ENCODE data around the gene AKR7A3.
"Not testable (repeated sequence)": the region's sequence is repeated elsewhere in the genome, so short reads cannot be mapped to it uniquely, and the experiment has no call there.

The AKR7A3 gene

DNA sequence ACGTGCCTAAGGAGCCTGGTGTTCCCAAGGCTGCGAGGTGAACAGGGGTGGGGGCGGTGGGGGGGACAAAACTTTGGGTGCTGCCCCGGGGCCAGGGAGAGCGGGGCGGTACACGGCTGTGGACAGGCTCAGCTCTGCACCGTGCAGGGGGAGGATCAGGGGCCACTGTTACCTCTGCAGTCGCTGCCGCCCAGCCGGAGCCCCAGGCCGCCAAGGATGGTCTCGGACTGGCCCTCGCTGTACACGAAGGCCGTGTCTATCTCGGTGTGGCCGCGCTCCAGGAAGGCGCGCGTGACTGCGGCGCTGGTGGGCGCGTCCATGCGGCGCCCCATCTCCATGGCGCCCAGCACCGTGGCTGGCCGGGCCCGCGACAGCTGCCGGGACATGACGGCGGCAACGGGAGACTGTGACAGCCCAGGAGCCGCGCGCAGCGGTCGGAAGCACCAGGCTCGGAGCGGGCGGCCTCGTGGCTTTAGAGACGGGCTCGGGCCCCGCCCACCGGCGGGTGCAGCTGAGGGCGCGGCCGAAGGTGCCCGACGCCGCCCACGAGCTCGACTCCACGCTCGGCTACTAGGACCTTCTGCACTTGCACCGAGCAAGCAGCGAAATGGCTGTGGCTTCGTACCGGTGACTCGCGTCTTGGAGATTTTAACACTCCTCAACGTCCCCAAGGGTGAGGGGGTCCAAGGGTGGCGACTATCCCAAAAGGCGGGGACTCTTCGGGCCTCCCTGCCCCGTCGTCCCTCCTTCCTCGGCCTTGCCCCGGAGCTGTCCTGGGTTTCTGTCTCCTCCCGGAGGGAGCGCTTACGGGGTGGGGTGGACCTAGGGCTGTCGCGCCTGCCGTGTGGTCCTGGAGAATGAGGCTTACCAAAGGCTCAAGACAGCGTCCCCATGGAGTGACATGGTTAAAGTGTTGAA is at the start of gene AKR7A3:
Gene AKR7A3 (minus strand): TSS at position 447 of the 918 bp plus-strand sequence. CDS start 61 bp downstream, at position 386.
- H3K4me3 ChIP-seq (replicated peaks; ENCODE audit: low read depth, low read length); H3K36me3 ChIP-seq (ENCODE audit: control insufficient read depth, insufficient read depth, low read length); H3K27me3 ChIP-seq (replicated peaks; ENCODE audit: control insufficient read depth, insufficient read depth, low read length): not testable (repeated sequence)
- peak; percentile 69 for DNase-seq (ENCODE audit: extremely low read depth, insufficient read length)

DNA sequence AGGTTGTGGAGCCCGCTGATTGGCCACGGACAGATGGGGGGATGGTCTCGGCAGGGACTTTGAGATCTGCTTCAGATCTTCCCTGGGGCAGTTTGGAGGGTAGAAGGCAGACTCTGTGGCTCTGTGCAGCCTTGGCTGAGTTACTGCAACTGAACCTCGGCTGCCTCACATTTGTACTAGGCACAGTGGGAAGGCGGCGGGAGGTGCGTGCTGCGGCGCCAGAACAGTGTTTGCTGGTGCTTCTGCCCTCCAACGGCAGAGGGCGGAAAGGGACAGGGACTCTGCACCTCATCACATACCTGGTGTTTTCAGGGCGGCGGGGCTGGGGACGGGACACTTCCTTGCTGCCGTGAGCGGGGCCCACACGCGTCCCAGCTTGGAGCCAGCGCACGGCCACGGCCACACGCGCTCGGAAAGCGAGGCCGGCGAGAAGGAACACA is 49.8 kb upstream of the AKR7A3 start:
- TF ChIP-seq, protein P1, sequence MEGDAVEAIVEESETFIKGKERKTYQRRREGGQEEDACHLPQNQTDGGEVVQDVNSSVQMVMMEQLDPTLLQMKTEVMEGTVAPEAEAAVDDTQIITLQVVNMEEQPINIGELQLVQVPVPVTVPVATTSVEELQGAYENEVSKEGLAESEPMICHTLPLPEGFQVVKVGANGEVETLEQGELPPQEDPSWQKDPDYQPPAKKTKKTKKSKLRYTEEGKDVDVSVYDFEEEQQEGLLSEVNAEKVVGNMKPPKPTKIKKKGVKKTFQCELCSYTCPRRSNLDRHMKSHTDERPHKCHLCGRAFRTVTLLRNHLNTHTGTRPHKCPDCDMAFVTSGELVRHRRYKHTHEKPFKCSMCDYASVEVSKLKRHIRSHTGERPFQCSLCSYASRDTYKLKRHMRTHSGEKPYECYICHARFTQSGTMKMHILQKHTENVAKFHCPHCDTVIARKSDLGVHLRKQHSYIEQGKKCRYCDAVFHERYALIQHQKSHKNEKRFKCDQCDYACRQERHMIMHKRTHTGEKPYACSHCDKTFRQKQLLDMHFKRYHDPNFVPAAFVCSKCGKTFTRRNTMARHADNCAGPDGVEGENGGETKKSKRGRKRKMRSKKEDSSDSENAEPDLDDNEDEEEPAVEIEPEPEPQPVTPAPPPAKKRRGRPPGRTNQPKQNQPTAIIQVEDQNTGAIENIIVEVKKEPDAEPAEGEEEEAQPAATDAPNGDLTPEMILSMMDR (IDR thresholded peaks at IDR 0.05; ENCODE audit: insufficient read depth, low read length, poor library complexity, severe bottlenecking): no peak
- Histone ChIP-seq H3K36me3 (ENCODE audit: control insufficient read depth, insufficient read depth, low read length) (peaks cover 26% of the 10 kb centered on the region), H3K4me3 (replicated peaks; ENCODE audit: low read depth, low read length) (no peak overlapping the region), H3K27me3 (replicated peaks; ENCODE audit: control insufficient read depth, insufficient read depth, low read length) (no peaks in the 10 kb centered on the region)
- DNase-seq (ENCODE audit: extremely low read depth, insufficient read length): no peak

DNA sequence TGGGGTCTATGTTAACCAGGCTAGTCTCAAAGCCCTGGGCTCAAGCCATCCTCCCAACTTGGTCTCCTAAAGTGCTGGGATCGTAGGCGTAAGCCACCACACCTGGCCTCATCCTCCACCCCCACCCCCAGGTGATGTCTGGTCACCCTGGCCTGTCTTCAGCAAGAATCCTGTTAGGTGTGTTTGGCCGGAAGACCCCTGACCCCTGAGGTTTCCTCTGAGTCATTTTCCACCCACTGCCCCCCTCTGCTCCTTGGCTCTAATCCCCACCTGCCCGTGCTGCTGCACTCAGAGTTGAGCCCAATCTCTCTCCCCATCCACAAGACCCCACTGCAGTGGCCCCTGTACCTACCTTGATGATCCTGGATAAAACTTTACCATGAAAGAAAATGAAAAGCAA is 48.7 kb upstream of the AKR7A3 start:
- H3K27me3 ChIP-seq (replicated peaks; ENCODE audit: control insufficient read depth, insufficient read depth, low read length): no peaks in the 10 kb centered on the region
- TF ChIP-seq, protein P1 (IDR thresholded peaks at IDR 0.05; ENCODE audit: insufficient read depth, low read length, poor library complexity, severe bottlenecking): no peak
- H3K36me3 ChIP-seq (ENCODE audit: control insufficient read depth, insufficient read depth, low read length): peaks cover 21% of the 10 kb centered on the region
- no peak for DNase-seq (ENCODE audit: extremely low read depth, insufficient read length)
- H3K4me3 ChIP-seq (replicated peaks; ENCODE audit: low read depth, low read length): no peak overlapping the region

DNA sequence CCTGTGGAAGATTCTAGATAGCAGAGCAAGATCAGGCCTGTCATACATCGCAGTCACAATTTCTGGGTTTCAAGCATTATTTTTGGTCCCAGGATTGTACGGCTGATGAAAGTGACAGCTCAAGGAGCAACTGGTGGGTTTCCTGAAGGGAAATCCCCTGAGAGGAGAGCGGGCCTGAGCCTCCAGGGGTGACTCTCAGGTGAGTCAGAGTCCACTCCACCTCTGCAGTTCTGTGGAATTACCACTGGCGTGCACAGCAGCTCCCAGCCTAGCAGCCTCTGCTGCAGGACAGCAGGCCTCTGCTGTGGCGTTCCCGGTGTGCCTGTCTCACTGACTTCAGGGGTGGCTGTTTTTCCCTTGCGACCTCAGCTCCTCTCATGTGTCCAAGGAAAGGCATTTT is 48.0 kb upstream of the AKR7A3 start:
- TF ChIP-seq, protein P1 (IDR thresholded peaks at IDR 0.05; ENCODE audit: insufficient read depth, low read length, poor library complexity, severe bottlenecking): no peak

DNA sequence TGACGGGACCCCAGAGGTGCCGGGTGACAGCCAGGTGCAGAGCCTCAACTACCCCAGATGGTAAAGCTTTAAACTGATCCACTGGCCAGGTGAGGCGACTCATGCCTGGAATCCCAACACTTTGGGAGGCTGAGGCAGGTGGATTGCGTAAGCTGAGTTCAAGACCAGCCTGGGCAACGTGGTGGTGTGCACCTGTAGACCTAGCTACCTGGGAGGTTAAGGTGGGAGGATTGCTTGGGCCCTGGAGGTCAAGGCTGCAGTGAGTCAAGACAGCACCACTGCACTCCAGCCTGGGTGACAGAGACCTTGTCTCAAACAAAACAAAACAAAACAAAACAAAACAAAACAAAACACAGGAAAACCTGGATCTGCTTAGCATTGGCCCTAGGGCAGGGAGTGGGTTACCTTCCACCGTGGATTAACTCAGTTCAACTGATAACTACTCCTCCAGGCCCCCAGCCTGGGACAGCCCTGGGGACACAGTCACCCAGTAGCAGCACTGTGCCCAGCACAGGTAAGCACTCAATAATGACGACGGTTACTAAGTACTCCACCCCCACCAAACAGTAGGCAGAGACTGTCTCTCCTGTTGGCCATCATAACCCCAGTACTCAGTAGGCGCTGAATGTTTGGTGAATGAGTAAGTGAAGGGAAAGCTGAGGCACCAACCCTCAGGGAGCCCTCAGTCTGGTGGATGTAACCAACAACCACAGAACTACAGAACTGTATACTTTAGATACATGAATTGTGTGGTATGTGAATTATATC is 45.2 kb upstream of the AKR7A3 start:
- no peak for DNase-seq (ENCODE audit: extremely low read depth, insufficient read length)
- no peak overlapping the region for H3K4me3 ChIP-seq (replicated peaks; ENCODE audit: low read depth, low read length)
- no peaks in the 10 kb centered on the region; the same call in 1 of the 2 replicates for H3K36me3 ChIP-seq (ENCODE audit: control insufficient read depth, insufficient read depth, low read length)
- TF ChIP-seq, protein P1 (IDR thresholded peaks at IDR 0.05; ENCODE audit: insufficient read depth, low read length, poor library complexity, severe bottlenecking): no peak
- H3K27me3 ChIP-seq (replicated peaks; ENCODE audit: control insufficient read depth, insufficient read depth, low read length): no peaks in the 10 kb centered on the region

More for the DNA sequence above, 48.0 kb upstream of the AKR7A3 start:
- Histone ChIP-seq H3K27me3 (replicated peaks; ENCODE audit: control insufficient read depth, insufficient read depth, low read length) (no peaks in the 10 kb centered on the region), H3K4me3 (replicated peaks; ENCODE audit: low read depth, low read length) (no peak overlapping the region), H3K36me3 (ENCODE audit: control insufficient read depth, insufficient read depth, low read length) (peaks cover 17% of the 10 kb centered on the region)
- DNase-seq (ENCODE audit: extremely low read depth, insufficient read length): no peak

DNA sequence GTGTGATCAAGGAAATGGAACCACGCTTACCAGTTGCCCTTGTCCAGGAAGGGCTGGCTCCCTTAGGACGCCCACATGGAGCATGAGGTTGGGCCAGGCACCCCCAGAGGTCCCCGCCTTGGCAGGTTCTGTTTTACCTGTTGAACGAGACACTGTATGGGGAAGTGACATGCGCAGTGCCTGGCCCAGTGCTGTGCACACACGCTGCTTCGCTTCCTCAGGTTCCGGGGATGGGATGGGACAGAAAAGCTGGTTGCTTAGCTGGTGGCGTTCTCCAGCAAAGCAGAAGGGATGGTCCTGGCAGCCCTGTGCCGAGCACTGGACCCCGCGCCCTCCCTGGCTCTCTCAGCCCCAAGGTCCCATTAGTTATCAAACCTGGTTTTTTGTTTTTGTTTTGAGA is 44.3 kb upstream of the AKR7A3 start:
- H3K36me3 ChIP-seq (ENCODE audit: control insufficient read depth, insufficient read depth, low read length): no peaks in the 10 kb centered on the region; the same call in none of the 2 replicates
- no peaks in the 10 kb centered on the region for H3K27me3 ChIP-seq (replicated peaks; ENCODE audit: control insufficient read depth, insufficient read depth, low read length)
- no peak overlapping the region for H3K4me3 ChIP-seq (replicated peaks; ENCODE audit: low read depth, low read length)
- DNase-seq (ENCODE audit: extremely low read depth, insufficient read length): no peak
- TF ChIP-seq, protein P1 (IDR thresholded peaks at IDR 0.05; ENCODE audit: insufficient read depth, low read length, poor library complexity, severe bottlenecking): no peak
